ENCODE data around the gene DTNBP1. TPM values are rescaled to one million over a fixed set of nuclear protein-coding genes. Genes with fewer than 3 reads are reported as not detected.

The DTNBP1 gene
- total and polyA plus RNA-seq, 2 donors (not counting 3 experiments of a cell fraction or from before 2014, with no cell fraction given) = 24.3 to 28.9 TPM

DNA sequence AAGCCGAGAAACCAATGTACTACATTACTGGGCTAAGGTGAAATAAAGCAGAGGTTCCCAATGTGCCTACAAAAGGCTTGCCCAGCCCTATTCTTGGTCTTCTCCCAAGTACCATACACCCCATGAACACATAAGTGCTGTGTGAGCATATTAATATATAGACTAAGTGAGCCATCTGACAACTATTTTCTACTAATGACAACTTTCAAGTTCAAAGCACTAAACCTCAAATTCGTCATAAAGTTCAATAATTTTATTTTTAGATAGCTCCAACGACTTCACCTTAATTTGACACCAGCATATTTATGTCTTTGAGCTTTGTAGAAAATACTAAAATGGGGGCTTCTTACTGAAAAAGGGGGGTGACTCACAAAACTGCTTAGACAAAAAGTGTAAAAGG lies 6.7 kb downstream of the DTNBP1 start:
- H3K9ac ChIP-seq (replicated peaks; ENCODE audit: extremely low read depth, insufficient read depth, low read length) = no peak overlapping the region
- no peaks in the 10 kb centered on the region for H3K36me3 ChIP-seq (ENCODE audit: control insufficient read depth in 2 of 2, extremely low read depth in 1 of 2, insufficient read depth in 2 of 2, low read length in 2 of 2)
- dilution Hi-C loops (cut with MboI; ENCODE audit: extremely low pct_ligation_motif_present, low sequenced_read_pairs) = no loop called here
- no peak overlapping the region for H3K4me2 ChIP-seq (ENCODE audit: insufficient read depth, low read length)
- H3K79me2 ChIP-seq (ENCODE audit: control insufficient read depth, insufficient read depth, low read length) = no peaks in the 10 kb centered on the region
- H4K20me1 ChIP-seq (replicated peaks; ENCODE audit: control insufficient read depth, extremely low read depth, insufficient read depth, low read length) = no peaks in the 10 kb centered on the region
- no peak for FAIRE-seq
- intact Hi-C loops (cut with micrococcal nuclease) = no loop called here
- H2AFZ ChIP-seq (ENCODE audit: low read depth, low read length) = no peak overlapping the region
- H3K9me1 ChIP-seq (replicated peaks; ENCODE audit: control insufficient read depth, extremely low read depth, insufficient read depth, low read length) = no peaks in the 10 kb centered on the region
- H3K9me3 ChIP-seq (replicated peaks; ENCODE audit: control insufficient read depth, insufficient read depth, low read length) = no peaks in the 10 kb centered on the region
- H3K4me3 ChIP-seq (replicated peaks in 1 of 3; ENCODE audit: insufficient read depth in 1 of 3, low read depth in 1 of 3, low read length in 3 of 3) = no peak overlapping the region
- H3K27ac ChIP-seq (ENCODE audit: insufficient read depth, low read depth, low read length) = no peak overlapping the region
- H3K4me1 ChIP-seq (ENCODE audit: control insufficient read depth, extremely low read depth, insufficient read depth, low read length) = no peaks in the 10 kb centered on the region
- no TSS peak for BruUV-seq (replicated peaks)
- H3K27me3 ChIP-seq (ENCODE audit: control insufficient read depth in 2 of 2, insufficient read depth in 2 of 2, low read length in 2 of 2) = no peaks in the 10 kb centered on the region
- DNase-seq (ENCODE audit: low read depth, low spot score) = no peak
- TF ChIP-seq MYC (IDR thresholded peaks at IDR 0.05; ENCODE audit: low read depth, low read length) (no peak), POLR2A (IDR thresholded peaks at IDR 0.05; ENCODE audit: low read depth, low read length) (no peak), EZH2 (IDR thresholded peaks at IDR 0.05; ENCODE audit: borderline replicate concordance, low read depth, low read length, severe bottlenecking) (no peak), JUN (IDR thresholded peaks at IDR 0.05; ENCODE audit: borderline replicate concordance, insufficient read depth, insufficient read length, low read depth) (no peak)
- POLR2A ChIA-PET = no interaction called here
- CTCF ChIA-PET = interaction anchor here (0.6 to 1.0 kb wide), 2 partner anchors 527 to 545 kb away, joined by 3 read pairs; no protein-coding TSS in a partner anchor

GRCh38 chr6:15654250-15654649 lies 8.6 kb downstream of the DTNBP1 start:
- Histone ChIP-seq H3K4me3 (replicated peaks in 1 of 3; ENCODE audit: insufficient read depth in 1 of 3, low read depth in 1 of 3, low read length in 3 of 3) (no peak overlapping the region), H2AFZ (ENCODE audit: low read depth, low read length) (no peak overlapping the region), H3K27ac (ENCODE audit: insufficient read depth, low read depth, low read length) (no peak overlapping the region), H3K9me1 (replicated peaks; ENCODE audit: control insufficient read depth, extremely low read depth, insufficient read depth, low read length) (no peaks in the 10 kb centered on the region), H3K9ac (replicated peaks; ENCODE audit: extremely low read depth, insufficient read depth, low read length) (no peak overlapping the region), H3K27me3 (ENCODE audit: control insufficient read depth in 2 of 2, insufficient read depth in 2 of 2, low read length in 2 of 2) (no peaks in the 10 kb centered on the region), H3K79me2 (ENCODE audit: control insufficient read depth, insufficient read depth, low read length) (no peaks in the 10 kb centered on the region), H4K20me1 (replicated peaks; ENCODE audit: control insufficient read depth, extremely low read depth, insufficient read depth, low read length) (no peaks in the 10 kb centered on the region), H3K36me3 (ENCODE audit: control insufficient read depth in 2 of 2, extremely low read depth in 1 of 2, insufficient read depth in 2 of 2, low read length in 2 of 2) (no peaks in the 10 kb centered on the region), H3K4me2 (ENCODE audit: insufficient read depth, low read length) (no peak overlapping the region), H3K9me3 (replicated peaks; ENCODE audit: control insufficient read depth, insufficient read depth, low read length) (no peaks in the 10 kb centered on the region), H3K4me1 (ENCODE audit: control insufficient read depth, extremely low read depth, insufficient read depth, low read length) (no peaks in the 10 kb centered on the region)
- intact Hi-C loops (cut with micrococcal nuclease) (no loop called here), dilution Hi-C loops (cut with MboI; ENCODE audit: extremely low pct_ligation_motif_present, low sequenced_read_pairs) (no loop called here)
- no TSS peak for BruUV-seq (replicated peaks)
- DNase-seq (ENCODE audit: low read depth, low spot score) (no peak), FAIRE-seq (no peak)
- TF ChIP-seq EZH2 (IDR thresholded peaks at IDR 0.05; ENCODE audit: borderline replicate concordance, low read depth, low read length, severe bottlenecking) (no peak), FOS (IDR thresholded peaks at IDR 0.05; ENCODE audit: borderline replicate concordance, insufficient read depth, low read length) (no peak), JUN (IDR thresholded peaks at IDR 0.05; ENCODE audit: borderline replicate concordance, insufficient read depth, insufficient read length, low read depth) (no peak), CTCF (IDR thresholded peaks at IDR 0.05; ENCODE audit: extremely low read depth in 1 of 2, insufficient read depth in 1 of 2, low read depth in 1 of 2, low read length in 2 of 2) (no peak), POLR2A (IDR thresholded peaks at IDR 0.05; ENCODE audit: low read depth, low read length) (no peak)
- TF ChIP-seq, protein P1, sequence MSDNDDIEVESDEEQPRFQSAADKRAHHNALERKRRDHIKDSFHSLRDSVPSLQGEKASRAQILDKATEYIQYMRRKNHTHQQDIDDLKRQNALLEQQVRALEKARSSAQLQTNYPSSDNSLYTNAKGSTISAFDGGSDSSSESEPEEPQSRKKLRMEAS (IDR thresholded peaks at IDR 0.05; ENCODE audit: insufficient read depth, insufficient read length) = no peak
- CTCF ChIA-PET = no interaction called here
- POLR2A ChIA-PET = no interaction called here
